Measurements from ENCODE around the gene CD59. TPM values are rescaled to one million over a fixed set of nuclear protein-coding genes. Genes with fewer than 3 reads are reported as not detected.

CD59 gene
- polyA plus RNA-seq, 1 experiment = 1,182 TPM

- POLR2A ChIA-PET = no interaction called here
- Histone ChIP-seq H3K27me3 (ENCODE audit: control insufficient read depth, insufficient read depth, low read length) (no peaks in the 10 kb centered on the region), H3K4me3 (ENCODE audit: low read depth, low read length) (no peak overlapping the region), H3K27ac (ENCODE audit: low read depth, low read length) (no peak overlapping the region), H3K9me3 (ENCODE audit: control insufficient read depth, insufficient read depth, low read length) (no peaks in the 10 kb centered on the region)
- CTCF ChIA-PET = no interaction called here
- no peak for TF ChIP-seq CTCF (IDR thresholded peaks at IDR 0.05; ENCODE audit: low read depth, low read length)
- no peak for DNase-seq (ENCODE audit: low read depth, low spot score)
Observed at GRCh38 chr11:33697997-33698396, 38.2 kb downstream of the CD59 start.

- ChIA-PET CTCF (interaction anchor here (1.0 kb wide), 1 partner anchor 45 kb away, joined by 3 read pairs; no protein-coding TSS in a partner anchor), POLR2A (no interaction called here)
- no peaks in the 10 kb centered on the region for H3K9me3 ChIP-seq (ENCODE audit: control insufficient read depth, insufficient read depth, low read length)
- no peak overlapping the region for H3K27ac ChIP-seq (ENCODE audit: low read depth, low read length)
- no peak overlapping the region for H3K4me3 ChIP-seq (ENCODE audit: low read depth, low read length)
- TF ChIP-seq CTCF (IDR thresholded peaks at IDR 0.05; ENCODE audit: low read depth, low read length) = no peak
- DNase-seq (ENCODE audit: low read depth, low spot score) = no peak
- H3K27me3 ChIP-seq (ENCODE audit: control insufficient read depth, insufficient read depth, low read length) = no peaks in the 10 kb centered on the region
Observed at GRCh38 chr11:33696931-33697638, 39.1 kb downstream of the CD59 start.

- Histone ChIP-seq H3K27me3 (ENCODE audit: control insufficient read depth, insufficient read depth, low read length) (no peaks in the 10 kb centered on the region), H3K27ac (ENCODE audit: low read depth, low read length) (no peak overlapping the region), H3K9me3 (ENCODE audit: control insufficient read depth, insufficient read depth, low read length) (no peaks in the 10 kb centered on the region), H3K4me3 (ENCODE audit: low read depth, low read length) (no peak overlapping the region)
- no peak for TF ChIP-seq CTCF (IDR thresholded peaks at IDR 0.05; ENCODE audit: low read depth, low read length)
- ChIA-PET POLR2A (no interaction called here), CTCF (interaction anchor here (0.6 to 1.0 kb wide), 3 partner anchors 46 to 509 kb away, joined by 3 to 6 read pairs (median 3); no protein-coding TSS in a partner anchor)
- no peak for DNase-seq (ENCODE audit: low read depth, low spot score)
Observed at GRCh38 chr11:33696411-33696810, 39.8 kb downstream of the CD59 start.

- no peak for DNase-seq (ENCODE audit: low read depth, low spot score)
- no peak for TF ChIP-seq CTCF (IDR thresholded peaks at IDR 0.05; ENCODE audit: low read depth, low read length)
- Histone ChIP-seq H3K27ac (ENCODE audit: low read depth, low read length) (no peak overlapping the region), H3K9me3 (ENCODE audit: control insufficient read depth, insufficient read depth, low read length) (no peaks in the 10 kb centered on the region), H3K4me3 (ENCODE audit: low read depth, low read length) (no peak overlapping the region), H3K27me3 (ENCODE audit: control insufficient read depth, insufficient read depth, low read length) (no peaks in the 10 kb centered on the region)
- CTCF ChIA-PET = interaction anchor here (0.6 to 4.1 kb wide), 2 partner anchors 48 to 332 kb away, joined by 4 to 30 read pairs; no protein-coding TSS in a partner anchor
- POLR2A ChIA-PET = interaction anchor here (0.7 to 1.5 kb wide), 2 partner anchors 42 to 131 kb away, joined by 3 to 4 read pairs; no protein-coding TSS in a partner anchor
Observed at GRCh38 chr11:33695051-33695566, 41.1 kb downstream of the CD59 start.

Measured in AG04450 (cell line).